ENCODE results near the gene TBCCD1.

GRCh38 chr3:186523022-186523421 is 44.1 kb downstream of the TBCCD1 start:
- TF ChIP-seq POLR2AphosphoS5 (IDR thresholded peaks at IDR 0.05) (no peak), POLR2A (IDR thresholded peaks at IDR 0.05) (no peak), EP300 (IDR thresholded peaks at IDR 0.05) (no peak)
- TF ChIP-seq, protein P1, sequence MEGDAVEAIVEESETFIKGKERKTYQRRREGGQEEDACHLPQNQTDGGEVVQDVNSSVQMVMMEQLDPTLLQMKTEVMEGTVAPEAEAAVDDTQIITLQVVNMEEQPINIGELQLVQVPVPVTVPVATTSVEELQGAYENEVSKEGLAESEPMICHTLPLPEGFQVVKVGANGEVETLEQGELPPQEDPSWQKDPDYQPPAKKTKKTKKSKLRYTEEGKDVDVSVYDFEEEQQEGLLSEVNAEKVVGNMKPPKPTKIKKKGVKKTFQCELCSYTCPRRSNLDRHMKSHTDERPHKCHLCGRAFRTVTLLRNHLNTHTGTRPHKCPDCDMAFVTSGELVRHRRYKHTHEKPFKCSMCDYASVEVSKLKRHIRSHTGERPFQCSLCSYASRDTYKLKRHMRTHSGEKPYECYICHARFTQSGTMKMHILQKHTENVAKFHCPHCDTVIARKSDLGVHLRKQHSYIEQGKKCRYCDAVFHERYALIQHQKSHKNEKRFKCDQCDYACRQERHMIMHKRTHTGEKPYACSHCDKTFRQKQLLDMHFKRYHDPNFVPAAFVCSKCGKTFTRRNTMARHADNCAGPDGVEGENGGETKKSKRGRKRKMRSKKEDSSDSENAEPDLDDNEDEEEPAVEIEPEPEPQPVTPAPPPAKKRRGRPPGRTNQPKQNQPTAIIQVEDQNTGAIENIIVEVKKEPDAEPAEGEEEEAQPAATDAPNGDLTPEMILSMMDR (IDR thresholded peaks at IDR 0.05): no peak
